Spleen (tissue), 11 donors: ENCODE data around the gene PPP2R5D. TPM values are rescaled to one million over a fixed set of nuclear protein-coding genes. Genes with fewer than 3 reads are reported as not detected.

Source experiments
- DNase-seq: peaks from one replicate; pipeline ENCODE4 v3.0.0-alpha.2; 2020
- H3K27ac ChIP-seq, 8 donors: fragments of 200-600 bp; sonication (generic) in 7 of 8; 1 replicate in 4 of 8; 2 replicates in 4 of 8; pipeline versions ENCODE4 v1.5.0 to v1.8.0; 2016 to 2021; ENCODE audit warnings: inconsistent platforms in 4 of 8, mild to moderate bottlenecking in 4 of 8, moderate library complexity in 1 of 8
- H3K27me3 ChIP-seq, 7 donors: fragments of 200-600 bp; sonication (generic) in 6 of 7; replicated peaks in 1 of 7; 1 replicate in 4 of 7; 2 replicates in 3 of 7; pipeline versions ENCODE4 v1.5.0 to v1.8.0; 2016 to 2021; ENCODE audit warnings: inconsistent platforms in 3 of 7, mild to moderate bottlenecking in 1 of 7
- H3K36me3 ChIP-seq, 6 donors: fragments of 200-600 bp; sonication (generic) in 5 of 6; 1 replicate in 4 of 6; 2 replicates in 2 of 6; pipeline versions ENCODE4 v1.5.0 to v1.8.0; 2016 to 2021; ENCODE audit warnings: inconsistent platforms in 2 of 6
- H3K4me1 ChIP-seq, 6 donors: fragments of 200-600 bp; sonication (generic) in 5 of 6; 1 replicate in 3 of 6; 2 replicates in 3 of 6; pipeline versions ENCODE4 v1.5.0 to v1.8.0; 2016 to 2021; ENCODE audit warnings: inconsistent platforms in 3 of 6
- H3K4me3 ChIP-seq, 8 donors: fragments of 200-600 bp; sonication (generic) in 7 of 8; 1 replicate in 4 of 8; 2 replicates in 4 of 8; pipeline versions ENCODE4 v1.5.0 to v1.8.0; 2016 to 2021; ENCODE audit warnings: inconsistent platforms in 4 of 8, mild to moderate bottlenecking in 4 of 8, moderate library complexity in 2 of 8
- H3K9me3 ChIP-seq, 8 donors: fragments of 200-600 bp; sonication (generic) in 7 of 8; 1 replicate in 4 of 8; 2 replicates in 4 of 8; pipeline versions ENCODE4 v1.5.0 to v1.8.0; 2016 to 2021; ENCODE audit warnings: inconsistent platforms in 4 of 8
- CTCF ChIP-seq, 11 experiments: fragments of 200-600 bp in 7 of 11; fragments of 450-650 bp in 4 of 11; sonication (generic) in 4 of 11; IDR thresholded peaks in 8 of 11; conservative IDR thresholded peaks in 3 of 11; 1 replicate in 7 of 11; 2 replicates in 4 of 11; pipeline versions ENCODE4 v1.4.0 to v1.8.0; 2016 to 2021; ENCODE audit warnings: antibody characterized with exemption in 11 of 11, inconsistent platforms in 4 of 11, mild to moderate bottlenecking in 1 of 11
- POLR2A ChIP-seq, 3 donors: fragments of 450-650 bp; IDR thresholded peaks; one replicate each; pipeline ENCODE4 v1.5.1; 2017; ENCODE audit warnings: antibody characterized with exemption in 3 of 3, mild to moderate bottlenecking in 1 of 3
- POLR2AphosphoS5 ChIP-seq, 3 donors: sonication (generic); formaldehyde crosslinking; IDR thresholded peaks; one replicate each; pipeline ENCODE4 v1.5.1; 2017; ENCODE audit warnings: antibody characterized with exemption in 3 of 3
- WGBS, 5 donors: extraction: QIAGEN DNeasy Blood & Tissue Kit in 3 of 5; methylation state at CpG; one replicate each; pipeline versions ENCODE4 v1.1.5 to v1.1.7; 2013 to 2018; 5-methylcytosine and 5-hydroxymethylcytosine counted together
- intact Hi-C: fragments of 100-400 bp; cut with DNase I; formaldehyde crosslinking; loops from one replicate; pipeline ENCODE4 v1.15.0; 2023; ENCODE audit warnings: low total_unique reads
- polyA plus RNA-seq, 3 donors: library from polyadenylated mRNA; stranded (reverse); fragments of 200-250 nt; gene quantifications; one replicate each; pipeline ENCODE4 v1.2.1, GENCODE V29; 2013
- total RNA-seq, 7 donors: library from RNA; depleted of rRNA in 3 of 7; stranded (reverse); fragments of >200 nt in 3 of 7; fragmentation: NEBNext Ultra II Directional in 4 of 7; extraction: Animal tissue kit (Norgen Biotek cat#: 25700) in 4 of 7; gene quantifications; one replicate each; pipeline versions ENCODE4 v1.1.0 to v1.2.1, GENCODE V29; 2016 to 2021
- donor health status: healthy with polysubstance abuse.
- donor health status: DM: no; HTN: no; CAD: no; lungs with moderate emphysema.
- donor health status: DM: no; HTN: no; CAD: no.
- donor health status: Bipolar disorder and iron deficiency.
- donor health status: healthy.
- donor health status: DM: no; HTN: no; CAD: no.
- donor health status: DM: yes; HTN: yes; CAD: no.

PPP2R5D gene
- total and polyA plus RNA-seq, 10 donors = 15.3 to 40.2 (median 25.5) TPM

GRCh38 chr6:42937548-42938427 lies 46.6 kb upstream of the PPP2R5D start:
- H3K4me1 ChIP-seq = peaks cover 13 to 59% (median 31%) of the 10 kb centered on the region in 6 donors
- 91 to 94% (median 93%) methylated on average over 12 to 13 of the region's 13 CpGs for WGBS, 5 donors
- H3K36me3 ChIP-seq = peaks cover 3 to 98% (median 82%) of the 10 kb centered on the region in 6 donors
- intact Hi-C loops = no loop called here
- peak overlapping the region in 1 of 8 donors; percentile 13 for H3K27ac ChIP-seq
- H3K27me3 ChIP-seq = no peaks in the 10 kb centered on the region
- no peak for DNase-seq
- H3K9me3 ChIP-seq = no peaks in the 10 kb centered on the region
- no peak for TF ChIP-seq CTCF (IDR thresholded peaks at IDR 0.05 in 8 of 11, conservative IDR thresholded peaks at IDR 0.05 in 3 of 11)
- no peak for TF ChIP-seq POLR2A (IDR thresholded peaks at IDR 0.05)
- no peak for TF ChIP-seq POLR2AphosphoS5 (IDR thresholded peaks at IDR 0.05)
- H3K4me3 ChIP-seq = no peak overlapping the region

GRCh38 chr6:42938428-42938796 lies 46.0 kb upstream of the PPP2R5D start:
- intact Hi-C loops = no loop called here
- peaks cover 3 to 98% (median 88%) of the 10 kb centered on the region in 6 donors for H3K36me3 ChIP-seq
- H3K4me1 ChIP-seq = peaks cover 7 to 53% (median 25%) of the 10 kb centered on the region in 6 donors
- no peaks in the 10 kb centered on the region for H3K9me3 ChIP-seq
- no peaks in the 10 kb centered on the region for H3K27me3 ChIP-seq
- no peak overlapping the region for H3K4me3 ChIP-seq
- TF ChIP-seq CTCF (IDR thresholded peaks at IDR 0.05 in 8 of 11, conservative IDR thresholded peaks at IDR 0.05 in 3 of 11) (no peak), POLR2AphosphoS5 (IDR thresholded peaks at IDR 0.05) (peak in 1 of 3 donors; percentile 57)
- 85 to 94% (median 89%) methylated on average over 3 to 5 of the region's 5 CpGs for WGBS, 5 donors
- peak overlapping the region in 1 of 8 donors; percentile 13 for H3K27ac ChIP-seq
- DNase-seq = no peak

- Histone ChIP-seq H3K27ac (peak overlapping the region in 1 of 8 donors; percentile 13), H3K9me3 (no peaks in the 10 kb centered on the region), H3K36me3 (peaks cover 3 to 100% (median 92%) of the 10 kb centered on the region in 6 donors), H3K4me3 (no peak overlapping the region), H3K27me3 (no peaks in the 10 kb centered on the region), H3K4me1 (peaks cover 3 to 45% (median 17%) of the 10 kb centered on the region in 6 donors)
- 74 to 87% (median 86%) methylated on average over 9 of the region's 9 CpGs for WGBS, 5 donors
- no peak for DNase-seq
- intact Hi-C loops = no loop called here
- TF ChIP-seq POLR2AphosphoS5 (IDR thresholded peaks at IDR 0.05) (peak in 2 of 3 donors; percentile 21 to 44), CTCF (IDR thresholded peaks at IDR 0.05 in 8 of 11, conservative IDR thresholded peaks at IDR 0.05 in 3 of 11) (no peak)
These were observed 45.2 kb upstream of the PPP2R5D start for GRCh38 chr6:42938987-42939809.

- Histone ChIP-seq H3K27me3 (no peaks in the 10 kb centered on the region), H3K27ac (no peak overlapping the region), H3K36me3 (peaks cover 3 to 100% (median 92%) of the 10 kb centered on the region in 6 donors), H3K4me1 (peaks cover 0 to 39% (median 11%) of the 10 kb centered on the region in 6 donors), H3K4me3 (no peak overlapping the region), H3K9me3 (no peaks in the 10 kb centered on the region)
- intact Hi-C loops = no loop called here
- 61 to 81% (median 73%) methylated on average over 4 of the region's 4 CpGs for WGBS, 5 donors
- no peak for DNase-seq
- TF ChIP-seq POLR2AphosphoS5 (IDR thresholded peaks at IDR 0.05) = no peak
- no peak for TF ChIP-seq POLR2A (IDR thresholded peaks at IDR 0.05)
- no peak for TF ChIP-seq CTCF (IDR thresholded peaks at IDR 0.05 in 8 of 11, conservative IDR thresholded peaks at IDR 0.05 in 3 of 11)
These were observed 44.6 kb upstream of the PPP2R5D start for GRCh38 chr6:42939810-42940167.
